Breast epithelium (tissue), 4 donors: ENCODE measurements around the gene INAFM1. TPM values are rescaled to one million over a fixed set of nuclear protein-coding genes. Genes with fewer than 3 reads are reported as not detected.
A peak's percentile ranks its signal among the peaks of the same experiment; 100 is the strongest.

Source experiments
- DNase-seq, 2 donors: peaks; one replicate each; pipeline ENCODE4 v3.0.0-alpha.2; 2019; ENCODE audit warnings: low spot score in 2 of 2
- H3K27ac ChIP-seq, 2 donors: fragments of 200-600 bp; sonication (generic) in 1 of 2; one replicate each; pipeline ENCODE4 v1.5.1; 2016 to 2019; ENCODE audit warnings: mild to moderate bottlenecking in 1 of 2
- H3K27me3 ChIP-seq, 2 donors: fragments of 200-600 bp; sonication (generic) in 1 of 2; one replicate each; pipeline versions ENCODE4 v1.5.1 to v1.6.0; 2017 to 2019; ENCODE audit warnings: control low read depth in 1 of 2, mild to moderate bottlenecking in 1 of 2
- H3K36me3 ChIP-seq: fragments of 200-600 bp; one replicate; pipeline ENCODE4 v1.5.1; 2019
- H3K4me1 ChIP-seq, 2 donors: fragments of 200-600 bp; sonication (generic); one replicate each; pipeline ENCODE4 v1.5.1; 2016 to 2019; ENCODE audit warnings: control low read depth in 1 of 2
- H3K4me3 ChIP-seq, 3 donors: fragments of 200-600 bp; sonication (generic); 1 replicate in 2 of 3; 2 replicates in 1 of 3; pipeline ENCODE4 v1.5.1; 2016 to 2019; ENCODE audit warnings: mild to moderate bottlenecking in 3 of 3, moderate library complexity in 2 of 3
- H3K9me3 ChIP-seq, 2 donors: fragments of 200-600 bp; sonication (generic) in 1 of 2; one replicate each; pipeline ENCODE4 v1.5.1; 2016 to 2019; ENCODE audit warnings: control low read depth in 1 of 2
- POLR2A ChIP-seq: fragments of 450-650 bp; IDR thresholded peaks from one replicate; pipeline ENCODE4 v1.6.1; 2016; ENCODE audit warnings: antibody characterized with exemption, mild to moderate bottlenecking, moderate library complexity
- POLR2AphosphoS5 ChIP-seq, 3 donors: sonication (generic); formaldehyde crosslinking; IDR thresholded peaks; one replicate each; pipeline ENCODE4 v1.6.1; 2017; ENCODE audit warnings: antibody characterized with exemption in 3 of 3
- intact Hi-C: fragments of 100-400 bp; cut with DNase I; formaldehyde crosslinking; loops from one replicate; pipeline ENCODE4 v1.15.1; 2023; ENCODE audit warnings: low total_unique reads
- total RNA-seq, 3 donors: library from RNA; depleted of rRNA; stranded (reverse); fragments of >200 nt; gene quantifications; one replicate each; pipeline ENCODE4 v1.1.0, GENCODE V29; 2016
- TF ChIP-seq, protein P1 (sequence below), 3 donors: fragments of 450-650 bp; IDR thresholded peaks; one replicate each; pipeline ENCODE4 v1.5.1; 2016 to 2017; ENCODE audit warnings: antibody characterized with exemption in 3 of 3, mild to moderate bottlenecking in 3 of 3, moderate library complexity in 3 of 3

INAFM1 gene
- total RNA-seq, 3 donors from 2014 or later, result 5.3 to 10.5 (median 7.2) TPM

DNA sequence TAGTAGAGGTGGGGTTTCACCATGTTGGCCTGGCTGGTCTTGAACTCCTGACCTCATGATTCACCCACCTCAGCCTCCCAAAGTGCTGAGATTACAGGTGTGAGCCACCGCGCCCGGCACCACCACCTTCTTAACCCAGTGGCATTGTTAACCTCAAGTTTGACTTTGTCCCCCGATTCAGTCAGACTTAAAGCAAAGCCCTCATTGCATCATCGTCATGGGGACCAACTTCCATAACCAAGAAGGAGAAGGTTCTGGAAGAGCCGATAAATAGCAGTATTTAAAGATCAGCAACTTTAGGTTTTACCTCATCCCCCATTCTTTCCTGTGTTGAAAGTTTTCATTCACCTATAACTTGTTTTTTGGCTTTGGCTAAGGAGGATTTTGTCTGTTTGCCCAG is 6.7 kb upstream of the INAFM1 start:
- DNase-seq, result no peak
- H3K27ac ChIP-seq, result no peak overlapping the region
- no peaks in the 10 kb centered on the region for H3K4me1 ChIP-seq
- no peaks in the 10 kb centered on the region for H3K9me3 ChIP-seq
- H3K27me3 ChIP-seq, result no peaks in the 10 kb centered on the region
- no peak overlapping the region for H3K4me3 ChIP-seq
- TF ChIP-seq POLR2A, result no peak
- TF ChIP-seq, protein P1, sequence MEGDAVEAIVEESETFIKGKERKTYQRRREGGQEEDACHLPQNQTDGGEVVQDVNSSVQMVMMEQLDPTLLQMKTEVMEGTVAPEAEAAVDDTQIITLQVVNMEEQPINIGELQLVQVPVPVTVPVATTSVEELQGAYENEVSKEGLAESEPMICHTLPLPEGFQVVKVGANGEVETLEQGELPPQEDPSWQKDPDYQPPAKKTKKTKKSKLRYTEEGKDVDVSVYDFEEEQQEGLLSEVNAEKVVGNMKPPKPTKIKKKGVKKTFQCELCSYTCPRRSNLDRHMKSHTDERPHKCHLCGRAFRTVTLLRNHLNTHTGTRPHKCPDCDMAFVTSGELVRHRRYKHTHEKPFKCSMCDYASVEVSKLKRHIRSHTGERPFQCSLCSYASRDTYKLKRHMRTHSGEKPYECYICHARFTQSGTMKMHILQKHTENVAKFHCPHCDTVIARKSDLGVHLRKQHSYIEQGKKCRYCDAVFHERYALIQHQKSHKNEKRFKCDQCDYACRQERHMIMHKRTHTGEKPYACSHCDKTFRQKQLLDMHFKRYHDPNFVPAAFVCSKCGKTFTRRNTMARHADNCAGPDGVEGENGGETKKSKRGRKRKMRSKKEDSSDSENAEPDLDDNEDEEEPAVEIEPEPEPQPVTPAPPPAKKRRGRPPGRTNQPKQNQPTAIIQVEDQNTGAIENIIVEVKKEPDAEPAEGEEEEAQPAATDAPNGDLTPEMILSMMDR (IDR thresholded peaks at IDR 0.05), result no peak
- no peak for TF ChIP-seq POLR2AphosphoS5 (IDR thresholded peaks at IDR 0.05)
- intact Hi-C loops, result no loop called here
- H3K36me3 ChIP-seq, result no peaks in the 10 kb centered on the region

DNA sequence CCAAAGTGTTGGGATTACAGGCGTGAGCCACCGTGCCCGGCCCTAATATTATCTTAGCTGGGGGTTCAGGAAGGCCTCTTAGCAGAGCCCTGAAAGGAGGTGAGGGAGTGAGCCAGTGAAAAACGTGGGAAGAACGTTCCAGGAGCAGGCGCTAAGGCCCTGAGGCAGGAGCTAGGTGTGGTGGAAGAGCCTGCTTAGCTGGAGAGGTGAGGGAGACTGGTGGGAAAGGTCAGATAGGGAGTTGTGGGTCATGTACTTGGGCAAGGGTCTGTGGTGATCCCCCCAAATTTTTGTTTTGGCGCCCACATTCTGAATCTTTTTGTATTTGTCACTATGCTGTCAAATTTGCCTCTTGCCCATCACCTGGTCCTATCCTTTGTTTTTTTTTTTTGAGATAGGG is 5.1 kb upstream of the INAFM1 start:
- intact Hi-C loops, result no loop called here

DNA sequence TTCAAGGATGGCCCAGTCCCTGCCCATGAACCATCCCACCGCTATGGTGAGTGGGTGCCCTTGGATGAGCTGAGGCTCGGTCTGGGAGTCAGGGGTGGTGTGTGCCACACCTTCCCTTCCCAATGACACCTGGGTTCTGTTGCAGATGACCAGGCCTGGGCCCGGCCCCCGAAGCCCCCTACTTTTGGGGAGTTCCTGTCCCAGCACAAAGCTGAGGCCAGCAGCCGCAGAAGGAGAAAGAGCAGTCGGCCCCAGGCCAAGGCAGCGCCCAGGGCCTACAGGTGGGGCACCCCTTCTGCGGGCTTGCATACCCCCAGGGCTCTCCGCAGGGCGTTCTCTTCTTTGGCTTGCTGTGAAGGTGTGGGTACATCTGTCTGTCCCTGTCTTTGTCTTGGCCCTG is 4.3 kb upstream of the INAFM1 start:
- H3K36me3 ChIP-seq, result no peaks in the 10 kb centered on the region
- TF ChIP-seq, protein P1 (IDR thresholded peaks at IDR 0.05), result no peak
- TF ChIP-seq POLR2A (no peak), POLR2AphosphoS5 (IDR thresholded peaks at IDR 0.05) (no peak)
- intact Hi-C loops, result no loop called here
- no peaks in the 10 kb centered on the region for H3K9me3 ChIP-seq
- H3K27ac ChIP-seq, result no peak overlapping the region
- H3K4me1 ChIP-seq, result no peaks in the 10 kb centered on the region
- H3K4me3 ChIP-seq, result no peak overlapping the region
- DNase-seq, result no peak
- no peaks in the 10 kb centered on the region for H3K27me3 ChIP-seq

More for the DNA sequence above, 5.1 kb upstream of the INAFM1 start:
- H3K9me3 ChIP-seq, result no peaks in the 10 kb centered on the region
- no peak overlapping the region for H3K4me3 ChIP-seq
- no peaks in the 10 kb centered on the region for H3K36me3 ChIP-seq
- no peak overlapping the region for H3K27ac ChIP-seq
- no peak for DNase-seq
- H3K27me3 ChIP-seq, result no peaks in the 10 kb centered on the region
- TF ChIP-seq POLR2AphosphoS5 (IDR thresholded peaks at IDR 0.05) (no peak), POLR2A (no peak)
- TF ChIP-seq, protein P1 (IDR thresholded peaks at IDR 0.05), result no peak
- H3K4me1 ChIP-seq, result no peaks in the 10 kb centered on the region

DNA sequence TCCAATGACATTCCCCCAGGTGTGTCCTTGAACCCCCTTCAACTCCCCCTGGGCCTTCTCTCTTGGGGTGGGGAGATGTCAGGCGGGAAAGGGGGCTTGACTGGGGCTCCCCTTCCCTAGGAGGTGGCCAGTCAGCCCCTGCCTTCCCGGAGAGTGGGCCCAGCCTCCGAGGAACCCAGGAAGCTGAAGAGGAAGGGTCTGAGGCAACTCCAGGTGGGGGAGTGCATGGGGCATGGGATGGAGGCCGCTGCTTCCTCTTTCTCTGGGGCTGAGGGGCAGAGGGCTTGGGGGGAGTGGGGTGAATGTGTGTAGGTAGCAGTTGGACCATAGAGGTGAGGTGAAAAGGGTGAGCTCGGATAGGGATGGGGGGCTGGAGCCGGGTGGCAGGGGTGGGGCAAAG is 2.7 kb upstream of the INAFM1 start:
- DNase-seq, result no peak
- no peak overlapping the region for H3K4me3 ChIP-seq
- no peaks in the 10 kb centered on the region for H3K36me3 ChIP-seq
- no peaks in the 10 kb centered on the region for H3K27me3 ChIP-seq
- TF ChIP-seq, protein P1 (IDR thresholded peaks at IDR 0.05), result no peak
- no peak for TF ChIP-seq POLR2A
- no peak for TF ChIP-seq POLR2AphosphoS5 (IDR thresholded peaks at IDR 0.05)
- no peaks in the 10 kb centered on the region for H3K4me1 ChIP-seq
- intact Hi-C loops, result no loop called here
- peak overlapping the region; percentile 99 to 100 for H3K27ac ChIP-seq
- H3K9me3 ChIP-seq, result no peaks in the 10 kb centered on the region

DNA sequence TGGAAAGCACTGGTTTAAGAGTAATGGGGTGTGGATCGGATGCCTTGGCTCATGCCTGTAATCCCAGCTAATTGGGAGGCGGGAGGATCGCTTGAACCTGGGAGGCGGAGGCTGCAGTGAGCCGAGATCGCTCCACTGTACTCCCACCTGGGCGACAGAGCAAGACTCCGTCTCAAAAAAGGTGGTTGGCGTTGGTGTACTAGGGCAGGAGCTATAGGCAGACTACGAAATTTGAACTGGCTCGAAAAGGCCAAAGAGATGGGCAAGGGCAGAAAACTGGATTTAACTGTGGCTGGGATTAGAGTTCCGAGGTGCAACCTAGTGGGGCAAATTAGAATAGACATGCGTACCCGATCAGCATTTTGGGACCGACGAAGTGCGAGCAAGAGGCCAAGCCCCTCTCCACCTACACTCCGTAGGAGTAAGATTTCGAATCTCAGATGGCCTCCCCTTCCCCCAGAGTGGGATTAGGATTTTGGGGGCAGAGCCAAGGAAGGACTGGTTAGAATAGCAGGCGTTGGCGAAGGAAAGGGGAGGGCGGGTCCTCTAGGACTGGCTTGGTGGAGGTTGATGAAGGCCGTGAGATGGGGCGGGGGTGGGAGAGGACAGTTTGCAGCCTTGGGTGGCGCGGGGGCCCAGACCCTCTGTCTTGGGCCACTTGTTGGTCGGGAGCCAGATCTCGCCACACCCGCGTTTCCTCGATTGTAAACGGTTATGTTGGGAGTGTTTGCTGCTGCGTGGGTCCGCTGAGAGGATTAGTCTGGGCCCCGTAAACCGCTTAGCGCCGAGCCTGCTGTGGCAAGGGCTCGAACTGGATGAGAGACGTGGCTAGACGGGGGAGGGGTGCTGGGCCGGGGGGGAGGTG is 2.0 kb upstream of the INAFM1 start:
- intact Hi-C loops, result no loop called here
- Histone ChIP-seq H3K36me3 (no peaks in the 10 kb centered on the region), H3K27me3 (no peaks in the 10 kb centered on the region), H3K4me1 (no peaks in the 10 kb centered on the region), H3K27ac (peak overlapping the region; percentile 99 to 100), H3K9me3 (no peaks in the 10 kb centered on the region), H3K4me3 (peak overlapping the region; percentile 65 to 91 (median 85))
- TF ChIP-seq, protein P1 (IDR thresholded peaks at IDR 0.05), result no peak
- TF ChIP-seq POLR2AphosphoS5 (IDR thresholded peaks at IDR 0.05) (peak in 1 of 3 donors; percentile 8), POLR2A (no peak)
- peak in 1 of 2 donors; percentile 65 for DNase-seq
